NCI-H524 treated with DMSO at 0.1 percent for 48 hours (cell line): ENCODE results near the gene SHC2.
"Not testable (repeated sequence)": the region's sequence is repeated elsewhere in the genome, so short reads cannot be mapped to it uniquely, and the experiment has no call there.

ENCODE experiments used
- DNase-seq: peaks from one replicate; lab custom pipeline; 2025; lab: John Stamatoyannopoulos, UW

The SHC2 gene

GRCh38 chr19:423691-424466 is 37.0 kb downstream of the SHC2 start:
- DNase-seq, result no peak

GRCh38 chr19:422917-423226 is 38.0 kb downstream of the SHC2 start:
- not testable (repeated sequence) for DNase-seq

GRCh38 chr19:422213-422916 is 38.5 kb downstream of the SHC2 start:
- no peak for DNase-seq

DNA sequence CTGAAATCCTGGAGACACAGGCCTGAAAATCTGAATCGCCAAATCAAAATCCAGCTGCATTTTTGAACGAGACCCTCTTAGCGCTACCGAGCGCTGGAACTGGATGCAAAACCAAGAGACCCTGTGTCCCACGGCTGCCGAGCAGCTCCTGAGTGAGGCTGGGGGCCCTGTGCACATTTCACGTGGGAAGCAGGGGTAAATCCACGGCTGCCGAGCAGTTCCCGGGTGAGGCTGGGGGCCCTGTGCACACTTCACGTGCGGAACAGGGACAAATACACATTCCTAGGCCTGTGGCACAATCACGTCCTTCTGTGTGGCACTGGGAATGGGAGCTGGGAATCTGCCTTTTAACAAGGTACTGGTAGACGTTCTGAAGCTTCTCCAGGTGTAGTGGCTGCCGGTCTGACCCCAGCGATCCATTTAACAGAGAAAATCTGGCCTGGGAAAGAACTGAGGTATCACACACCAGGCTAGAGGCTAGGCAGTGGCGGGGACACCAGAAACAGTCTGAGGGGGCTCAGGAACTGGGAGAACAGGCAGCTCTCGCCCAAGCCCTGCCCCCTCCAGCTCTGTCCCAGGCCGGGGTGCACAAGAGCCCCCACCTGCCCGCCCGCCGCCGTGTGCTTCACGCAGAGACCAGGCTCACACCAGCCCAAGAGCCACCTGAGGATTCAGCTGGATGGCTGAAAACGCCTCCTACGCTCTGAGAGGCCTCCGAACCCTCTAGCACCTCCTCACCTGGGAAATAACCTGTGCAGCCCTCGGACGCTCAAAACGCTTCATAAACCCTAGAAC is 40.9 kb downstream of the SHC2 start:
- no peak for DNase-seq

- DNase-seq, result no peak
Observed at GRCh38 chr19:418761-419671, 41.8 kb downstream of the SHC2 start.

DNA sequence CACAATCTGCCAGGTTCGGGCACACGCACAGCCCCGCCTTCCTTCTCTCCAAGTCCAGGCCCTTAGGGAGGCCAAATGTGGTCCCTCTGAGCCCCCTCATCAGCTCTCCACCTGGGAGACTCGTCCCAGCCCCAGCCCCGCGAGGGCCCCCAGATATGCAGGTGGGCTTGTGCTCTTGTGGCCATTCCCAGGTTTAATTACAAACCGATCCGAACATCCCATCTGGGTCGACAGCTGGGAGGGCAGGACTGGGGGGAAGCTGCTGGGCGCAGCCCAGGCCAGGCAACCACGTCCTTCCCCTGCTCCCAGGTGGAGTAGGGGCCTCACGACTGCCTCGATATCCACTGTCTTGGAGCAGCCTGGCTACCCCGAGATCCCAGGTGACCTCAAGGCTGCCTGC is 44.4 kb downstream of the SHC2 start:
- DNase-seq, result no peak

- DNase-seq, result no peak
Observed at GRCh38 chr19:415292-415691, 45.5 kb downstream of the SHC2 start.

DNA sequence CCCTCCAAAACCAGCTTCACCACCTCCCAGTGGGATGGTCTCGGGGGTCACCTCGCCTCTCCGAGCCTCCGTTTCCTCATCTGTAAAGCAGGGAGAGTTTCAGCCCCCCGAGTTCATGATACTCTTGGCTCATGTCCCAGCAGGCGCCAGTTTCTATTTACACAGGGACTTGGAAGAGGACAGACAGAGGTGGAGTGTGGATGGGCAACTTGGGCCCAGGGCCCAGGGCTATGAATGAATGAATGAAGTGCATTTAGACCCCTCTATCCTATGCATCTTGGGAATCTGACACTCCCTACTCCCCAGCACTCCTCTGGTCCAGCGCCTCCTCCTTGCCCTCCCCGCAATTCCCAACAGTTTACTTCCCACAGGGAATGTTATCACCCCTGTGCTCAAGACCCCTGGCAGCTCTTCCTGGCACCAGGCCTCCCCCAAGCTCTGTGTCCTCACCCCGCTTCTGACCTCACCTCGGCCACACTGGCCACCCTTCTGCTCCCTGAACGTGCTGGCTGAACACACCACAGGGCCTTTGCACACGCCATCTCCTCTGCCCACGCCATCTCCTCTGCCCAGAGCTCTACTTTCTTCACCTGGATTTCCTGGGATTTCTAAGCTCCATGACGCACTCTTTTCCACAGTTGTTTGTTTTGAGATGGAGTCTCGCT is 46.9 kb downstream of the SHC2 start:
- no peak for DNase-seq

GRCh38 chr19:412356-413355 is 48.2 kb downstream of the SHC2 start:
- no peak for DNase-seq

DNA sequence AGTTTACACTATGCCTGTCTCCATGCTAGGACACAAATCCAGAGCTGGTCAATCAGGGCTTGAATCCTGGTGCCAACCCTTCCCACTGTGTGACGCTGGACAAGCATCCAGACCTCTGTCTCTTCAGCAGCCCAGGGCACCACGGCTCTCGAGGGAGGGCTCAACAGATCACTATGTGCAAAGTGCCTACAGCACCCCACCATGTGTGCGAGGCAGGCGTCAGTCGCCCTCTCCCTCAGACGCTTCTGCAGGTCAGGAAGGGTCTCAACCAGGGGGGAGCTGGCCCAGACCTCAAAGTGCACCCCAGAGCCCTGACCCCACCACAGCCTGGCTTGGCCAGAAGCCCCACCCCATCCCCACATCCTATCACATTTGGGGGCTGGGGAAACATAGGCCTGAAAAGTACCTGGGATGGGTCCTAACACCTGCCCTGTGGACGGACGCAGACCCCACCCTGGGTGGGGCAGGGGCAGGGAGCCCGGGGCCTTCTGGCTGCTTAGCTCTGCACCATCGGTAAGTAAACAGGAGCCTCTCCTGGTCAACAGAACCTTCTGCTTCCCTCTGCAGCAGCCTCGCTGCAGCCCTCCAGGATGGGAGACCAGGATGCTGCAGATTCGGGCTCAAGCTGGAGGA is 49.0 kb downstream of the SHC2 start:
- no peak for DNase-seq

GRCh38 chr19:411121-411722 is 49.6 kb downstream of the SHC2 start:
- not testable (repeated sequence) for DNase-seq

- no peak for DNase-seq
Observed at GRCh38 chr19:410243-410781, 50.5 kb downstream of the SHC2 start.

GRCh38 chr19:409516-410242 is 51.2 kb downstream of the SHC2 start:
- no peak for DNase-seq

DNA sequence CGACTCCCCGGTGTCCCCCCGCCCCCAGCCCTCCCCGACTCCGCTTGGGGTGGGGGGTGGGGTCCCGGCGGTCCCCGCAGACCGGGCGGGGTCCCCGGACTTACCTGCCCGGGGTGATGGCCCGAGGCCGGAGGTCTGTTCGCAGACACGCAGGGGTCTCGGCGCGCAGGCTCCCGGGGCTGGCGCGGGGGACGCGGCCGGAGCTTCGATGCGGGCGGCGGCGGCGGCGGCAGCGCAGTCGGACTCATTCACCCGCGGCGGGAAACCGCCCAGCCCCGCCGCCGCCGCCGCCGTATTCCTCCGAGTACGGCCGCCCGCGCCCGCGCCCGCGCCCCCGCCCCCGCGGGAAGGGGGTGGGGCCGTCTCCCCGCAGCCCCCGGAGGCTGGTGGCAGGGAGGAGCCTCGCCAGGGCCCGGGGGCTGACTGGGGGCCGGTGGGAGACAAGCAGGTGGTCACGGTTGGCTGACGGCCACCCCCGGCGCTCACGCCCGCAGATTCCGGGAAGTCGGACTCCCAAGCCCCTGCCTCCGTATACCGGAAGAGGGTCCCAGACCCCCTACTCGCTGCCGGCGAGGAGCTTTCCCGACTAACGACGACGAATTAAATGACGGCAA is 51.8 kb downstream of the SHC2 start, which contains the start of gene C2CD4C:
Gene C2CD4C, minus strand, starts transcription at position 246 of the 614 bp plus-strand sequence. CDS start 786 bp downstream, outside the sequence.
- no peak for DNase-seq

- DNase-seq, result no peak
Observed at GRCh38 chr19:408441-408901, 52.4 kb downstream of the SHC2 start.

GRCh38 chr19:407511-408440 is 53.1 kb downstream of the SHC2 start:
- no peak for DNase-seq
